ENCODE measurements around the gene LDHD. TPM values are rescaled to one million over a fixed set of nuclear protein-coding genes. Genes with fewer than 3 reads are reported as not detected.

Gene LDHD
- total and polyA plus RNA-seq, 2 of the 13 experiments (the other 11 are each of a cell fraction or from before 2014, with no cell fraction given), result 9.1 to 9.8 TPM

DNA sequence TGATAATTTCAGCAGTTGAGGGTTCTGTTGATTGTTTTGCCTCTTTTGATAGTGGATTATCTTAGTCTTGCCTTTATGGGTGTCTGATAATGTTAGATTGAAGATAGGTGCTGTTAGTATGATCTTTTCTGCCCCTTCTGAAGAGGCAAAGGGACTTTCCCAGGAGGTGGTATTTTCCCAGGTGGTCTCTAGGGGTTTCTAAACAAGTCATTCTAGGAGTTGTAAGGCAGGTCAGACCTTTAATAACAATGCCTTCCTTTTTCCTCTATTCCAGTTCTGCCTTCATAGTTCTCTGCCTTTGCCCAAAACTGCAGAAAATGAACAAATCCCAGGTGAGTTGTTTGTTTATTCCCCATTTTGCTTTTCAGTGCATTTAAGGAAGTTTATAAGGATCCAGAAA is 36.1 kb upstream of the LDHD start:
- no peak for FAIRE-seq
- no peak overlapping the region for H2AFZ ChIP-seq (ENCODE audit: low read length)
- no peak overlapping the region for H3K4me3 ChIP-seq (replicated peaks in 1 of 3; ENCODE audit: insufficient read depth in 1 of 3, low read depth in 2 of 3, low read length in 3 of 3)
- H3K27me3 ChIP-seq (ENCODE audit: control insufficient read depth in 1 of 2, insufficient read depth in 2 of 2, low read length in 2 of 2), result no peaks in the 10 kb centered on the region
- no peak for ATAC-seq
- POLR2A ChIA-PET, result no interaction called here
- in situ Hi-C loops (cut with HindIII; ENCODE audit: extremely low pct_ligation_motif_present, low pct_unique_long_range_greater_than_20kb), result no loop called here
- H3K27ac ChIP-seq (ENCODE audit: extremely low read length, insufficient read depth, low read length), result no peak overlapping the region
- 0 out of 2 replicates have a peak, but pooled peaks cover 5% of the 10 kb centered on the region for H4K20me1 ChIP-seq (ENCODE audit: insufficient read depth, low read length)
- no TSS peak for BruUV-seq (replicated peaks)
- H3K4me2 ChIP-seq (ENCODE audit: low read depth, low read length), result no peak overlapping the region
- no peak overlapping the region for H3K9ac ChIP-seq (ENCODE audit: insufficient read depth, low read depth, low read length)
- peaks cover 11 to 37% of the 10 kb centered on the region in 2 experiments for H3K36me3 ChIP-seq (replicated peaks in 1 of 2; ENCODE audit: control insufficient read depth in 1 of 2, insufficient read depth in 2 of 2, low read length in 2 of 2)
- CTCF ChIA-PET (ENCODE audit: low intra/inter-chr PET ratio, low total read pairs), result no interaction called here
- H3K79me2 ChIP-seq (ENCODE audit: insufficient read depth, low read length), result peaks cover 44% of the 10 kb centered on the region
- peaks cover 26% of the 10 kb centered on the region for H3K9me3 ChIP-seq (ENCODE audit: low read length)
- intact Hi-C loops (cut with micrococcal nuclease; ENCODE audit: unreplicated experiment), result no loop called here
- peaks cover 21% of the 10 kb centered on the region for H3K4me1 ChIP-seq (ENCODE audit: insufficient read depth, low read length)
- no peak for TF ChIP-seq ELF4 (CRISPR knock-in tag; IDR thresholded peaks at IDR 0.05; ENCODE audit: borderline replicate concordance)
- DNase-seq (ENCODE audit: low spot score), result no peak

DNA sequence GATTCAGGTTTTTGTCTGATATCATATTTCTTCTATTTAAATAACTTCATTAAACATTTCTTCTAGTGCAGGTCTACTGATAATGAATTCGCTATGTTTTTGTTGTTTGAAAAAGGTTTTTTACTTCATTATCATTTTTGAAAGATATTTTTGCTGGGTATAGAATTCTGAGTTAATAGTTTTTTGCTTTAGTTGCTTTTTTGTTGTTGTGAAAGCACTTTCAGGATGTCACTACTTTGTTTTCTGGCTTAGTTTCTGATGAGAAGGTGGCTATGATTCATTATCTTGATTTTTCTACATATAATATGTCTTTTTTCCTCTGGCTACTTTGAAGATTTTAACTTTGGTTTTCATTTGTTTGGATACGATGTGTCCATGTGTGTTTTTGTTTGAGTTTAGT is 35.2 kb upstream of the LDHD start:
- ChIA-PET POLR2A (no interaction called here), CTCF (ENCODE audit: low intra/inter-chr PET ratio, low total read pairs) (no interaction called here)
- no TSS peak for BruUV-seq (replicated peaks)
- 0 out of 2 replicates have a peak, but pooled peaks cover 5% of the 10 kb centered on the region for H4K20me1 ChIP-seq (ENCODE audit: insufficient read depth, low read length)
- ATAC-seq (no peak), FAIRE-seq (no peak), DNase-seq (ENCODE audit: low spot score) (no peak)
- H3K4me1 ChIP-seq (ENCODE audit: insufficient read depth, low read length), result peaks cover 23% of the 10 kb centered on the region
- TF ChIP-seq BHLHE40 (IDR thresholded peaks at IDR 0.05; ENCODE audit: low read length) (no peak), ZFP1 (CRISPR knock-in tag; IDR thresholded peaks at IDR 0.05) (peak; percentile 99), SSRP1 (CRISPR knock-in tag; IDR thresholded peaks at IDR 0.05) (no peak), ZFAT (CRISPR knock-in tag; conservative IDR thresholded peaks at IDR 0.05) (no peak), TBP (CRISPR knock-in tag; IDR thresholded peaks at IDR 0.05) (no peak), CHD4 (IDR thresholded peaks at IDR 0.05; ENCODE audit: borderline replicate concordance, low read length) (0 out of 2 replicates have a peak, but pooled peaks have one; percentile 24), MAFK (conservative IDR thresholded peaks at IDR 0.05 in 1 of 2, IDR thresholded peaks at IDR 0.05 in 1 of 2; ENCODE audit: low read length in 2 of 2) (peak in 1 of 2 experiments; percentile 62; a peak in 3 of 4 replicates), YEATS2 (CRISPR knock-in tag; IDR thresholded peaks at IDR 0.05; ENCODE audit: borderline replicate concordance) (no peak)
- in situ Hi-C loops (cut with HindIII; ENCODE audit: extremely low pct_ligation_motif_present, low pct_unique_long_range_greater_than_20kb) (no loop called here), intact Hi-C loops (cut with micrococcal nuclease; ENCODE audit: unreplicated experiment) (no loop called here)
- H3K4me2 ChIP-seq (ENCODE audit: low read depth, low read length), result no peak overlapping the region
- H3K9me3 ChIP-seq (ENCODE audit: low read length), result peaks cover 26% of the 10 kb centered on the region
- WGBS (ENCODE audit: low lambda C conversion rate), result 50% methylated on average over 2 of the region's 2 CpGs
- peaks cover 10 to 36% of the 10 kb centered on the region in 2 experiments for H3K36me3 ChIP-seq (replicated peaks in 1 of 2; ENCODE audit: control insufficient read depth in 1 of 2, insufficient read depth in 2 of 2, low read length in 2 of 2)
- no peak overlapping the region for H3K4me3 ChIP-seq (replicated peaks in 1 of 3; ENCODE audit: insufficient read depth in 1 of 3, low read depth in 2 of 3, low read length in 3 of 3)
- no peak overlapping the region for H3K27ac ChIP-seq (ENCODE audit: extremely low read length, insufficient read depth, low read length)
- no peak overlapping the region for H2AFZ ChIP-seq (ENCODE audit: low read length)
- H3K79me2 ChIP-seq (ENCODE audit: insufficient read depth, low read length), result peaks cover 44% of the 10 kb centered on the region
- no peaks in the 10 kb centered on the region for H3K27me3 ChIP-seq (ENCODE audit: control insufficient read depth in 1 of 2, insufficient read depth in 2 of 2, low read length in 2 of 2)
- no peak overlapping the region for H3K9ac ChIP-seq (ENCODE audit: insufficient read depth, low read depth, low read length)
